PFSK-1 (cell line): Measurements from ENCODE around the gene SIRT2.

ENCODE experiments used
- FOXP2 ChIP-seq: optimal IDR thresholded peaks from 2 replicates; pipeline ENCODE3; 2011; ENCODE audit warnings: borderline replicate concordance, control low read depth, inconsistent platforms; ENCODE audit not compliant: insufficient read depth; ENCODE audit errors: extremely low read length, extremely low read depth
- POLR2AphosphoS5 ChIP-seq: IDR thresholded peaks from 2 replicates; pipeline ENCODE4 v1.6.1; 2012; ENCODE audit warnings: low read depth, mild to moderate bottlenecking, control low read depth, low read length, moderate library complexity
- SIN3A ChIP-seq: IDR thresholded peaks from 2 replicates; pipeline ENCODE4 v1.6.1; 2012; ENCODE audit warnings: mild to moderate bottlenecking, low read length, moderate library complexity, borderline replicate concordance; ENCODE audit not compliant: insufficient read depth
- TAF1 ChIP-seq: IDR thresholded peaks from 2 replicates; pipeline ENCODE4 v1.6.1; 2012; ENCODE audit warnings: low read length, control low read depth, borderline replicate concordance; ENCODE audit not compliant: insufficient read depth
- TF ChIP-seq, protein P1 (sequence below), 2 experiments: IDR thresholded peaks; 2 replicates each; pipeline versions ENCODE4 v1.6.1 to v1.8.0; 2011 to 2012; ENCODE audit warnings: low read depth in 2 of 2, low read length in 2 of 2, control low read depth in 1 of 2, inconsistent platforms in 1 of 2, mild to moderate bottlenecking in 1 of 2, moderate library complexity in 1 of 2; ENCODE audit not compliant: insufficient read depth in 1 of 2

Gene SIRT2

DNA sequence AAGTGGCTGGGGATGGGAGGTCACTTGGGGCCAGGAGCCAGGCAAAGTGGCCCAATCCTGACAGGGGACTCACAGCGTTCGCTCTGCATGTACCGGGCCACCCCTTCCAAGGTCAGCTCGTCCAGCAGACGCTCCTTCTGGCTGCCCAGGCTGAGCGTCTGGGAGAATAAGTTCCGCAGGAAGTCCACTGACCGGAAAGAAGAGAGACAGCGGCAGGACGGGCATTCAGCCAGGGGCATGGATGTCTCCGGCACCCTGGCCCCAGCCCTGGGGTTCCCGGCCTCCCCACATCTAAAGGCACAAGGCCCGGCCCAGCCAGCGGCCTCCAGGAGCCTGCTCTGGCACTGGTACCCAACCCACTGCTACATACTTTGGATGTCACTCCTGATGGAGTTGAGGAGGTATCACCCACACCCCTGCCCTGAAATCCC lies 6.1 kb downstream of the SIRT2 start:
- TF ChIP-seq, protein P1, sequence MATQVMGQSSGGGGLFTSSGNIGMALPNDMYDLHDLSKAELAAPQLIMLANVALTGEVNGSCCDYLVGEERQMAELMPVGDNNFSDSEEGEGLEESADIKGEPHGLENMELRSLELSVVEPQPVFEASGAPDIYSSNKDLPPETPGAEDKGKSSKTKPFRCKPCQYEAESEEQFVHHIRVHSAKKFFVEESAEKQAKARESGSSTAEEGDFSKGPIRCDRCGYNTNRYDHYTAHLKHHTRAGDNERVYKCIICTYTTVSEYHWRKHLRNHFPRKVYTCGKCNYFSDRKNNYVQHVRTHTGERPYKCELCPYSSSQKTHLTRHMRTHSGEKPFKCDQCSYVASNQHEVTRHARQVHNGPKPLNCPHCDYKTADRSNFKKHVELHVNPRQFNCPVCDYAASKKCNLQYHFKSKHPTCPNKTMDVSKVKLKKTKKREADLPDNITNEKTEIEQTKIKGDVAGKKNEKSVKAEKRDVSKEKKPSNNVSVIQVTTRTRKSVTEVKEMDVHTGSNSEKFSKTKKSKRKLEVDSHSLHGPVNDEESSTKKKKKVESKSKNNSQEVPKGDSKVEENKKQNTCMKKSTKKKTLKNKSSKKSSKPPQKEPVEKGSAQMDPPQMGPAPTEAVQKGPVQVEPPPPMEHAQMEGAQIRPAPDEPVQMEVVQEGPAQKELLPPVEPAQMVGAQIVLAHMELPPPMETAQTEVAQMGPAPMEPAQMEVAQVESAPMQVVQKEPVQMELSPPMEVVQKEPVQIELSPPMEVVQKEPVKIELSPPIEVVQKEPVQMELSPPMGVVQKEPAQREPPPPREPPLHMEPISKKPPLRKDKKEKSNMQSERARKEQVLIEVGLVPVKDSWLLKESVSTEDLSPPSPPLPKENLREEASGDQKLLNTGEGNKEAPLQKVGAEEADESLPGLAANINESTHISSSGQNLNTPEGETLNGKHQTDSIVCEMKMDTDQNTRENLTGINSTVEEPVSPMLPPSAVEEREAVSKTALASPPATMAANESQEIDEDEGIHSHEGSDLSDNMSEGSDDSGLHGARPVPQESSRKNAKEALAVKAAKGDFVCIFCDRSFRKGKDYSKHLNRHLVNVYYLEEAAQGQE (IDR thresholded peaks at IDR 0.05; ENCODE audit: insufficient read depth in 1 of 2, low read depth in 2 of 2, low read length in 2 of 2), result no peak
- TF ChIP-seq POLR2AphosphoS5 (0 out of 2 replicates have a peak, but pooled peaks have one; percentile 30), SIN3A (no peak), FOXP2 (peak; percentile 67), TAF1 (no peak)

DNA sequence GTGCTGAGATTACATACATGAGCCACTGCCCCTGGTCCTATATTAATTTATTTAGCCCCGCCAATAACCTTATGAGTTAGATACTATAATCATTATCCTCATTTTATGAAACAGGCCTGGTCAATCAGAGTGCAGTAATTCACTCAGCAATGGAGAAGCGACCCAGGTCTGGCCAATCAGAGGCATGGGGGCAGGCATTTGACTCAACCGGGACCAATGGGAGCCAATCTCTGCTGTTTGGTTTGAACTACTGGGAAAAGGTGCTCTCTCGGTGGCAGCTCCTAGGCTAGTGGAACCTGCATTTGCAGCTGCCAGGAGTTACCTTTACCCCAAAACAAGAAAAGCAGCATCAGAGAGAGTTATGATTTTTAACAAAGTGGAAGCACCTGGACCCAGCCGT lies 6.6 kb downstream of the SIRT2 start:
- TF ChIP-seq SIN3A (no peak), FOXP2 (no peak), POLR2AphosphoS5 (no peak), TAF1 (no peak)
- TF ChIP-seq, protein P1 (IDR thresholded peaks at IDR 0.05; ENCODE audit: insufficient read depth in 1 of 2, low read depth in 2 of 2, low read length in 2 of 2), result no peak

DNA sequence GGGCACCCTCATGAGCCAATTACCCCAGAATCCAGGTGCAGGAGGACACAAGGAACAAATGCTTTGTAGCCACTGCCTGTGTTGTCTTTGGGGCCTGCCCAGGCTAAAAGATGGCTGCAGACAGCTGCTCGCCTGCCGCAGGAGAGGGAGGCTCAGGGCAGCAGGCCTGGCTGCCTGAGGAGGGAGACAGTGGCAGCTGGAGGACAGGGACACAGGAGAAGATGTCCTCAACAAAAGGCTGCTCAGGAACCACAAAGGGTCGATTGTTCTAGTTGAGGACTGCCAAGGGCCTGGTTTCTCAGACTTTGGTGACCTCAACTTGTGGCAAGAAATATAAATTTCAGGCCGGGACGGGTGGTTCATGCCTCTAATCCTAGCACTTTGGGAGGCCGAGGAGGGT lies 7.6 kb downstream of the SIRT2 start:
- TF ChIP-seq POLR2AphosphoS5 (no peak), SIN3A (no peak), FOXP2 (no peak), TAF1 (no peak)
- TF ChIP-seq, protein P1 (IDR thresholded peaks at IDR 0.05; ENCODE audit: insufficient read depth in 1 of 2, low read depth in 2 of 2, low read length in 2 of 2), result no peak

DNA sequence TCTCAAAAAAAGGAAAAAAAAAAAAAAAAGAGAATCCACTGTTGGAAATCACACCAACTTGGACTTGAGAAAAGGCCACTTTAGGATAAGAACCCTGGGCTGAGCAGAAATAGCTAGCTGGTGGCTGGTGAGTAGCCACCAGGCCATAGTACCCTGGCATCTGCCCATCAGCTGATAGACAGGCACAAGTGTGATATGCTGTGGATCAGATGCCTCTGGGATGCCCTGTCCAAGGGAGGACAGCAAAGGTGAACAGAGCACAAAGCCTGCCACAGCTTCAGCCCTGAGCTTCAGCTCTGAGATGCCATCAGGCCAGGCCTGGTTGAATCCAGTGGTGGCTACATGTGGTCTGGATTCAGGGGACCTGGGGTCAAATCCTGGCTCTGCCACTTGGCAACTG lies 8.7 kb downstream of the SIRT2 start:
- TF ChIP-seq FOXP2 (no peak), TAF1 (no peak), POLR2AphosphoS5 (no peak), SIN3A (no peak)
- TF ChIP-seq, protein P1 (IDR thresholded peaks at IDR 0.05; ENCODE audit: insufficient read depth in 1 of 2, low read depth in 2 of 2, low read length in 2 of 2), result no peak

DNA sequence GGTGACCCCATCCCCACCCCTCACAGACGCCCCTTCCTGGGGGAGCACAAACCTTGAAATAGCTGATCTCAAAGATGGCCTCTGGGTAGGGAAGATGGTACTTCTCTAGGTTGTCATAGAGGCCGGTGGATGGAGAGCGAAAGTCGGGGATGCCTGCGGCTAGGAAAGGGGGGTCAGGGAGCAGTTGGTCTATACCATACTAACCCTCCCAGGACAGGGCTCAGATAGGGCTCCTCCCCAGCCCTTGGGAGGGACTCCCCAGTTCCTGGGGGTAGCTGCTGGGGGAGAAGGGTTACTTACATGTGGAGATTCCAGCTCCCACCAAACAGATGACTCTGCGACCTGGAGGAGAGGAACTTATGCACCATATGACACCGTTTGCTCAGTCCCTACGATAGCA lies 9.6 kb downstream of the SIRT2 start:
- TF ChIP-seq FOXP2 (no peak), SIN3A (no peak), POLR2AphosphoS5 (no peak), TAF1 (no peak)
- TF ChIP-seq, protein P1 (IDR thresholded peaks at IDR 0.05; ENCODE audit: insufficient read depth in 1 of 2, low read depth in 2 of 2, low read length in 2 of 2), result no peak
